Measurements from ENCODE around the gene CAMKK1. TPM values are rescaled to one million over a fixed set of nuclear protein-coding genes. Genes with fewer than 3 reads are reported as not detected.

Gene CAMKK1
- total RNA-seq, 1 donor from 2014 or later, result 4.1 TPM

DNA sequence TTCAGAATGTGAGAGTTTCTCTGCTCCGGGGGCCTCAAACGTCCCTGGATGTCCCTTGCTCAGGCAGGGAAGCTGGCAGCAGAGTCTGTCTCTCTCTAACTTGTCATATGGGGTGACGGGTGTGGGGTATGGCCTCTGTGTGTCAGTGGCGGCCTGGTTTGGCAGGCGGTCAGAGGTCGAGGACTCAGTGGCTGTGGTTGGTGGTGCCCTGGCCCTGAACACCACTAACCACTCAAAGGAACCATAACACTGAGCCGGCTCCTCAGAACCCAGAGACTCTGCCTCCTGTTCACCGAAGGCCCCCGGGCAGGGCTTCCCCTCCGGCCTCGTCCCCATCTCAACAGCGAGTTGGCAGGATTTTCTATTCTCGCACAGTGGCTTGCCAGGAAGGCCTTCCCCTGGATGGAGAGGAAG lies 22.7 kb upstream of the CAMKK1 start:
- TF ChIP-seq, protein P1, sequence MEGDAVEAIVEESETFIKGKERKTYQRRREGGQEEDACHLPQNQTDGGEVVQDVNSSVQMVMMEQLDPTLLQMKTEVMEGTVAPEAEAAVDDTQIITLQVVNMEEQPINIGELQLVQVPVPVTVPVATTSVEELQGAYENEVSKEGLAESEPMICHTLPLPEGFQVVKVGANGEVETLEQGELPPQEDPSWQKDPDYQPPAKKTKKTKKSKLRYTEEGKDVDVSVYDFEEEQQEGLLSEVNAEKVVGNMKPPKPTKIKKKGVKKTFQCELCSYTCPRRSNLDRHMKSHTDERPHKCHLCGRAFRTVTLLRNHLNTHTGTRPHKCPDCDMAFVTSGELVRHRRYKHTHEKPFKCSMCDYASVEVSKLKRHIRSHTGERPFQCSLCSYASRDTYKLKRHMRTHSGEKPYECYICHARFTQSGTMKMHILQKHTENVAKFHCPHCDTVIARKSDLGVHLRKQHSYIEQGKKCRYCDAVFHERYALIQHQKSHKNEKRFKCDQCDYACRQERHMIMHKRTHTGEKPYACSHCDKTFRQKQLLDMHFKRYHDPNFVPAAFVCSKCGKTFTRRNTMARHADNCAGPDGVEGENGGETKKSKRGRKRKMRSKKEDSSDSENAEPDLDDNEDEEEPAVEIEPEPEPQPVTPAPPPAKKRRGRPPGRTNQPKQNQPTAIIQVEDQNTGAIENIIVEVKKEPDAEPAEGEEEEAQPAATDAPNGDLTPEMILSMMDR (IDR thresholded peaks at IDR 0.05; ENCODE audit: unreplicated experiment), result no peak
- H3K27ac Mint-ChIP-seq (ENCODE audit: unreplicated experiment), result no peak overlapping the region
- H3K9me3 Mint-ChIP-seq (ENCODE audit: unreplicated experiment), result no peaks in the 10 kb centered on the region
- H3K27me3 Mint-ChIP-seq (ENCODE audit: unreplicated experiment), result peaks cover 3% of the 10 kb centered on the region
- H3K4me3 Mint-ChIP-seq (ENCODE audit: unreplicated experiment), result no peak overlapping the region
- DNase-seq (ENCODE audit: low spot score), result no peak
- no peaks in the 10 kb centered on the region for H3K36me3 Mint-ChIP-seq (ENCODE audit: low read depth, unreplicated experiment)
- no peaks in the 10 kb centered on the region for H3K4me1 Mint-ChIP-seq (ENCODE audit: unreplicated experiment)

DNA sequence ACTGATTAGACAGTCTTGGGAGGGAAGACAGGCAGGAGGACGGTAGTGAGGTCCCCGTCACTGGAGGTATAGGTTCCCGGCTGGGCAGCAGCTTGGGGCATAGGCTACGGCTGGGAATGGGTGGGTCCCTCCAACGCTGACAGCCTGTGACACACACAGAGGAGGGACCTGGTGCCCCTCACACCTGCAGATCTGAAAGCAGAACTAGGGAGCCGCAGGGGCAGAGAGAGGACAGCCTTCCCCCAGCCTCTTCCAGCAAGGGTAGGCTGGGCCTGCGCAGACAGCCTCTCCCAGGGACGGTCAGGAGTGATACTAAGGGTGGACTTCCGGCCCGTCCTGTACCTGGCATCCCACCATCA lies 21.4 kb upstream of the CAMKK1 start:
- H3K36me3 Mint-ChIP-seq (ENCODE audit: low read depth, unreplicated experiment), result no peaks in the 10 kb centered on the region
- H3K27me3 Mint-ChIP-seq (ENCODE audit: unreplicated experiment), result peaks cover 3% of the 10 kb centered on the region
- DNase-seq (ENCODE audit: low spot score), result no peak
- no peak overlapping the region for H3K4me3 Mint-ChIP-seq (ENCODE audit: unreplicated experiment)
- no peak overlapping the region for H3K27ac Mint-ChIP-seq (ENCODE audit: unreplicated experiment)
- no peaks in the 10 kb centered on the region for H3K9me3 Mint-ChIP-seq (ENCODE audit: unreplicated experiment)
- no peaks in the 10 kb centered on the region for H3K4me1 Mint-ChIP-seq (ENCODE audit: unreplicated experiment)
- TF ChIP-seq, protein P1 (IDR thresholded peaks at IDR 0.05; ENCODE audit: unreplicated experiment), result no peak

DNA sequence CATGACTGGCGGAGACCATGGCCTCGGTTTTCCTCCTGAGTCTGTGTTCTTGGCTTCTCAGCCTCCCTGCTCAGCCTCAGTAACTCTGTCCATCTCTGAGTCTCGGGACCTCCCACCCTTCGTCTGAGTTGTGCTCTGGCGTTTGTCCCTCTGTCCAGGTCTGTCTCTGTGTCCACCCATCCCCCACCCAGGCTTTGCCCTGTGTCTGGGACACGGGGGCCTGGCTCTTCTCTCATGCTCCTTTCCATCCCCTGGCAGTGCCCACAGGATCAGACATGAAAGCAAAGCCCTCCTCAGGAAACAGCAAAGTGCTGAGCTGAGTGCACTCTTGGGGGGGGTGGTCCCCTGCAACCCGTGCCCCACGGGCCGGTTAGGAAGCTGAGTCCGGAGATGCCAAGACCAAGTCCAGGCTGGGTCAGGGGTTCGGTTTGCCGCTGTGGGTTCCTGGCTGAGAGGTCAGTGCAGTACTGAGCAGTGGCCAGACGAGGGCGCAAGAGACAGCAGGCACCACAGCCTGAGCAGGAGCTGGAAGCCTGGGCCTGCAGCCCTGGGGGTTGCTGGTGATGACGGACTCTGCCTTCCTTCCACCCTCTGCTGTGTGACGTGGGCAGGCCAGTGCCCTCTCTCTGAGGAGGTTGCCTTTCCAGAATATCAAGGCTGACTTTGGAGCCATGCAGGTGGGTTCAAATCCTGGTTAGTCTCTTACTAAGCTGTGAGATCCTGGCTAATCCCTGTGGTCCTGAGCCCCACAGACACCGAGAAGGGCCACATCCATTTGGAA lies 20.9 kb upstream of the CAMKK1 start:
- TF ChIP-seq, protein P1 (IDR thresholded peaks at IDR 0.05; ENCODE audit: unreplicated experiment), result peak; percentile 93
- peaks cover 3% of the 10 kb centered on the region for H3K27me3 Mint-ChIP-seq (ENCODE audit: unreplicated experiment)
- H3K27ac Mint-ChIP-seq (ENCODE audit: unreplicated experiment), result no peak overlapping the region
- DNase-seq (ENCODE audit: low spot score), result peak; percentile 91
- no peak overlapping the region for H3K4me3 Mint-ChIP-seq (ENCODE audit: unreplicated experiment)
- H3K9me3 Mint-ChIP-seq (ENCODE audit: unreplicated experiment), result no peaks in the 10 kb centered on the region
- H3K4me1 Mint-ChIP-seq (ENCODE audit: unreplicated experiment), result no peaks in the 10 kb centered on the region
- H3K36me3 Mint-ChIP-seq (ENCODE audit: low read depth, unreplicated experiment), result no peaks in the 10 kb centered on the region

DNA sequence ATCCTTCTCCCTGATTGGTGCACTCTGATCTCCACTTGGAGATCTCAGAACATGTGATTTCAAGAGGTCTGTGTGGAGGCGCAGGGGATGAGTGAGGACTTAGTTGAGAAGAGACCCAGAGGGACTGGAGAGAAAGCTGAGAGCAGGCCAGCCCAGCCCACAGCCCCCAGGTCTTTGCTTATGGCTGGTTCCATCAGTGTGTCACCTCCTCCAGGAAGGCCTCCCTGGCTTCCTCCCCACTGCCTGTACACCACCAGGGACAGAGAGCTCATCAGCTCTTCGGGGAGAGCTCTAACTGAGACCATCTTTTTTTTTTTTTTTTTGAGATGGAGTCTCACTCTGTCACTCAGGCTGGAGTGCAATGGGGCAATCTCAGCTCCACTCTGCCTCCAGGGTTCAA lies 20.0 kb upstream of the CAMKK1 start:
- TF ChIP-seq, protein P1 (IDR thresholded peaks at IDR 0.05; ENCODE audit: unreplicated experiment), result no peak
- Mint-ChIP-seq H3K36me3 (ENCODE audit: low read depth, unreplicated experiment) (no peaks in the 10 kb centered on the region), H3K4me3 (ENCODE audit: unreplicated experiment) (no peak overlapping the region), H3K4me1 (ENCODE audit: unreplicated experiment) (no peaks in the 10 kb centered on the region), H3K9me3 (ENCODE audit: unreplicated experiment) (no peaks in the 10 kb centered on the region), H3K27me3 (ENCODE audit: unreplicated experiment) (peaks cover 3% of the 10 kb centered on the region), H3K27ac (ENCODE audit: unreplicated experiment) (no peak overlapping the region)
- DNase-seq (ENCODE audit: low spot score), result no peak

DNA sequence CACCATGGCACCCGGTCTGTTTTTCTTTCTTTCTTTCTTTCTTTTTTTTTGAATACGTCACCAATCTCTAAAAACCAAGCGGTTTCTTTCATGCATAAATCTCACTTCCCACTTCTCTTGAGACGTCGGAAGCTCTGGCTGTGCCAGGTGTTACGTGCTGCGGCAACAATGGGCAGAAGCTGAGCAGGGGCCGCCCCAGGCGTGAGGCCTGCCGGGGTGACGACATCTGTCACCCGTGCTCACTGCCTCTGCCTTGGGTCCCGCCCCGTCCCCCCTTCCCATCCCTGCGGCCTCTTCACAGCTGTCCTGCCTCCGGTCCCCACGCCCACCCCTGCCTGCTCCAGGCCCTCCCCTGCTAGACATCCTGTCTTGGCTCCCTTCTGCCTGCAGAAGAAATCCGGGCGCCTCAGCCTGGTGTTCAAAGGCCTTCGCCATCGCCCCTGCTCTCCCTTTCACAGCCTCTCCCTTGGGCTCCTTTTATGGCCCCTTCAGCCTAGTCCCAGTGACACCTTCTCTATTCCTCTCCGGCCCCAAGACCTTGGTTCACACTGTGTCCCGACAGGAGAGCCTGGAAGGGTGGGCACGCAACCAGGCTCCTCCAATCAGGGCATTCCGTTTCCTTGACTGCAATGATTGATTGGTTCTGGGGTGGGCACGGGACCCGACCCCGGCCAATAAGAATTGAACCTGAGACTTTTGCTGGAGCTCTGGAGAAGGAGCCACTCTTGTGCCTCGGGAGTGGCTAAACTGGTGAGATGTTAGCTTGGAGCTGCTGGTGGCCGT lies 18.6 kb upstream of the CAMKK1 start:
- no peak overlapping the region for H3K27ac Mint-ChIP-seq (ENCODE audit: unreplicated experiment)
- H3K4me1 Mint-ChIP-seq (ENCODE audit: unreplicated experiment), result no peaks in the 10 kb centered on the region
- no peak overlapping the region for H3K4me3 Mint-ChIP-seq (ENCODE audit: unreplicated experiment)
- TF ChIP-seq, protein P1 (IDR thresholded peaks at IDR 0.05; ENCODE audit: unreplicated experiment), result no peak
- H3K9me3 Mint-ChIP-seq (ENCODE audit: unreplicated experiment), result no peaks in the 10 kb centered on the region
- H3K36me3 Mint-ChIP-seq (ENCODE audit: low read depth, unreplicated experiment), result no peaks in the 10 kb centered on the region
- H3K27me3 Mint-ChIP-seq (ENCODE audit: unreplicated experiment), result peaks cover 3% of the 10 kb centered on the region
- no peak for DNase-seq (ENCODE audit: low spot score)
